Stromal cell of bone marrow (primary cell): ENCODE results near the gene FASN.
A peak's percentile ranks its signal among the peaks of the same experiment; 100 is the strongest.
"Not testable (repeated sequence)": the region's sequence is repeated elsewhere in the genome, so short reads cannot be mapped to it uniquely, and the experiment has no call there.

ENCODE experiments used
- DNase-seq: peaks from one replicate; pipeline ENCODE4 v3.0.0-alpha.2; 2012; ENCODE audit warnings: low read depth

The FASN gene

DNA sequence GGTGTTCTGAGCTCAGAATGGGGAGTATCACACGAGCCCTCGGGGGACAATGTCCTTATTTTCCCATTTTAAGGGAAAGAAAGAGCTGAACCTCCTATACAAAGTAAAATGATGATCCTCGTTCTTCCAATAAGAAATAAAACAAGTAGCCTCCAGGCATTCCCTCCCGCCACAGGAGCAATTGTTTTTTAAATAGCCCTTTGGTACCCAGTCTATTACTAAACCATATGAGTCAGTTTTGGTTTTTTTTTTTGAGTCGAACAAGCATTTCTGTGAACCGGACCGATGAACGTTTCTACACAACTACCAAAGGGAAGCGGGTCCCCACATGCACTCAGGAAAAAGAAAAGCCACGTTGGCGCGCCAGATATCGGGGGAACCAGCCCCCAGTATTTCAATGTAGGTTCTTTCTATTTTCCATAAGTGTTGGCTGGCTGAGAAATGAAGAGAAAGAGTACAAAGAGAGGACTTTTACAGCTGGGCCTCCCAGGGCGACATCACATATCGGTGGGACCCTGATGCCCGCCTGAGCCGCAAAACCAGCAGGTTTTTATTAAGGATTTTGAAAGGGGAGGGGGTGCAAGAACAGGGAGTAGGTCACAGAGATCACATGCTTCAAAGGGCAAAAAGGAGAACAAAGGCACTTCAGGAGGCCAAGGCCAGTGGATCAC lies 56.8 kb downstream of the FASN start:
- DNase-seq = no peak

DNA sequence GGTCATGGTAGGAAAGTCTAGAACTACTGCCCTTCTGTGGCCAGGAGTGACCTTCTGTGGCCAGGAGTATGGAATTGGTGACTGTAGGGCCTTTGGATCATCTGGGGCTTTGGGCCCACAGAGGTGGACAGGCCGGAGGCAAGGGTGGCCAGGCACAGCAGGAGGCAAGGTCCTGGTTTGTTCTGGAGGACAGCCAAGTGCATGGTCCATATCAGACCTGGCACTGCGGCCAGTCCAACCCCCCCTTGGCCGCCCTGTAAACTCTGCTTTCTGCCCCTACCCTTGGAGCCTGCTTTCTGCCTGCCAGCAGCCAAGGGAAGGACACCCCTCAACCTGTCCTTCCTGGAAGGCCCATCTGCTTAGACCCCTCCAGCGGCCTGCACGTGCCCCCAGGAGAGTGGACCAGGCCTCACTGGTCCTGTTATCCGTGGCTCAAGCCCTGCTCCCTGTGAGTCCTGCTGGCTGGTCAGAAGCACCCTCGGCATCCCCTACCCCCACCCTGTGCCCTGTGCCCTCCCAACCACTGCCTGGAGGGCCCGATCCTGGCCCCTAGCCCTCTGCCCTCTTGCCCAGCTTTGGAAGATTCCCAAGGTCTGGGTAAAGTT lies 58.2 kb downstream of the FASN start:
- no peak for DNase-seq

DNA sequence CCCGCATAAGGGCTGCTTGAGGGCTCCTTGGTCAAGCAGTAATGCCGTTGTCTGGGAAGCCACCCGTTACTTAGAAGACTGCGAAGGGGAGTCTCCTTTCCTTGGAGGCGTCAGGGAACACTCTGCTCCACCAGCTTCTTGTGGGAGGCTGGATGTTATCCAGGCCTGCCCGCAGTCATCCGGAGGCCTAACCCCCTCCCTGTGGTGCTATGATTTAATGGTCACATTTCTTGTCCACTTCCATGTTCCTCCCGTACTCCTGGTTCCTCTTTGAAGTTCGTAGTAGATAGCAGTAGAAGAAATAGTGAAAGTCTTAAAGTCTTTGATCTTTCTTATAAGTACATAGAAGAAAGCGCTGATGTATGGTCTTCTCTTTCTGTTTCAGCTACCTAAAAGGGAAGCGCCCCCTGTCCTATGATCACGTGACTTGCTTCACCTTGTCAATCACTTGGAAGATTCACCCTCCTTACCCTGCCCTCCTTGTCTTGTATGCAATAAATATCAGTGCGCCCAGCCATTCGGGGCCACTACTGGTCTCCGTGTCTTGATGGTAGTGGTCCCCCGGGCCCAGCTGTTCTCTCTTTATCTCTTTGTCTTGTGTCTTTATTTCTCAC lies 59.1 kb downstream of the FASN start:
- DNase-seq = not testable (repeated sequence)

DNA sequence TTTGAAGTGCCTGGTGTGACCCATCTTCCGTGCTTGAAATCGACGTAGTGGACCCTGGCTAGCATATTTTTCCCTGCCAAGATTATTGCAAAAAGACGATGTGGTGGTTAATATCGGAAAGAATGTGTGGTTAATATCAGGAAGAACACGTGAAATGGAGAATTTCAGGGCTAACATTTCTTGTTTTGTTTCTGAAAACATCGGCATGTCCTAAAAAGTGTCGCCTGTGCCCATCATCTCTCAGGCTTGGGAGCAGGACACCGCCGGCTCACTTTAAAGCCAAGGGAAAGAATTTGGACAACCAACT lies 60.2 kb downstream of the FASN start:
- no peak for DNase-seq

DNA sequence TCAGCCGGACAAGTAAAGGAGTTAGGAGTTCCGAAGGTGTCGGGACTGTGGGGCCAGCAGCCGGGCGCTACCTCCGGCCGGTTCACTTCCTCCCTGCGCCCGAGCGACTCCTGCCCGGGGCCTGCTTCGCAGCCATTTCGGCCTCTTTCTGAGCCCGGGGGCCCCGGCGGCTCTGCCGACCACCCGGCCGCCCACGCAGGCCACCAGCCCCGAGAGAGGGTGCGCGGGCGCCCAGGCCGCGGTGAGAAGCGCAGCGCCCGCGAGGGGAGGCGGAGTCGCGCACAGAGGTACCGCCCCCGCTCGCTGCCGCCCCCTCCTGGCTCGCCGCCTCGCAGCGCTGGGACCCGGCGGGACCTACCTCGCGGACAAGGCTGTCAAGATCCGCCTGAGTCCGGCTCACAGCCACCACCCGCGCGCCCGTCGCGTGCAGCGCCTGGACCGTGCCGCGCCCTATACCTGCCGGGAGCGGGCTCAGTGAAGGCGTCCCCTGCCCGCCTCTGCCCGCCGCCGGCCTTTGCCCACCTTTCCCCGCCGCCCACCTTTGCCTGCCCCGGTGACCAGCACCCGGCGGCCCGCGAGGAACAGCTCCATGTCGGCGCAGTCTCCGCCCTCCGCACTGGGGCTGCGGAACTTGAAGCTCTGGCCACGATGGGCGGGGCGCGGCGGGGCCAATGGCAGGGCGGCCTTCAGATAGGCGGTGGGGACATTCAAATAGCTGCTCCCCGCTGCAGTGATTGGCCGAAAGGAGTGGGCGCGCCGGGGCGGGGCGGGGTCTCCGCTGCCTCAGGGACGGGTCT lies 60.7 kb downstream of the FASN start, which contains the start of gene DCXR:
DCXR (minus strand) TSS at position 606 of the 797 bp plus-strand sequence; CDS start at position 591, 15 bp downstream.
- peak; percentile 89 for DNase-seq

DNA sequence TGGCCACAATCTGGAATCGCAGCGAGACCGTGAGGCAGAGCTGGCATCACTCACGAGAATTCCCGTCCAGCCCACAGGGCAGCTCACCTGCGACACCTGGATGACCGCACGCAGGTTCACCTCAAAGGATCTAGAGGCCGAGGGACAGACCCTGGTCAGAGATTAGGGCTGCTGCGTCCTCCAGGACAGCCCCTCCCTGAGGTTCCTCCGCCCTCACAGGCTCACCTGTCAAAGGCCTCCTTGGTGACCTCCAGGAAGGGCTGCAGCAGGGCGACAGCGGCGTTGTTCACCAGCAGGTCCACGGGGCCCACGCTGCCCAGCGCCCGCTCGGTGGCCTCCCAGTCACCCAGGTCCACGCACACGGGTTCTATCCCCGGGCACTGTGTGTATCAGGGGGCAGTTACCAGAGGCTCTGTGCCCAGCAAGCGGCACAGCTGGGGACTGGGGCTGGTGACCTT lies 61.4 kb downstream of the FASN start:
- no peak for DNase-seq

DNA sequence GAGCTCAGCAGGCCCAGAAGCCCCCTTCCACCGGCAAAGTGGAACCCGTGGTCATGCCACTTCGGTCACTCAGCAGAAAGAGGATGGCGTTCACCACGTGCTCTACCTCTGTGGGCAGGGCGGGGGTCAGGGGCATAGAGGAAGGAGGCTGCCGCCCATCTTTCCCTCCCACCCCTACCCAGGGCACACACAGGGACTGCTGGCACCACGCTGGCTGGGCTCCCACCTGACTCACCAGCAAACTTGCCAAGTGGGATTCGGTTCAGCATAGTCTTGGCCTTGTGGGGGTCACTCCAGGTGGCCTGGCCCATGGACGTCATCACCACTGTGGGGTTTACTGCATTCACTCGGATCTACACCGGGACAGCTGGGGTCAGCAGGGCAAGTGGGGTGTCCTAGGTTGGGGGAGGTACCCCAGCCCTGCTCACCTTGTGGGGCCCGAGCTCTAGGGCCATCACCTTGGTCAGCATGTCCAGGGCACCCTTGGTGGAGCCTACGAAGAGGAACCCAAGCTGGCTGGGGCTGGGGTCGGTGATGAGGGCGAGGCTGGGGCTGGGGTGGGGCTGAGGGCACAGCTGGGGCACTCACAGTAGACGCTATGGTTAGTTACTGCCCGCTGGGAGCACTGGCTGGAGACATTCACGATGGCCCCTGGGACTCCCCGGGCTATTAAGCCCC lies 61.9 kb downstream of the FASN start:
- no peak for DNase-seq

DNA sequence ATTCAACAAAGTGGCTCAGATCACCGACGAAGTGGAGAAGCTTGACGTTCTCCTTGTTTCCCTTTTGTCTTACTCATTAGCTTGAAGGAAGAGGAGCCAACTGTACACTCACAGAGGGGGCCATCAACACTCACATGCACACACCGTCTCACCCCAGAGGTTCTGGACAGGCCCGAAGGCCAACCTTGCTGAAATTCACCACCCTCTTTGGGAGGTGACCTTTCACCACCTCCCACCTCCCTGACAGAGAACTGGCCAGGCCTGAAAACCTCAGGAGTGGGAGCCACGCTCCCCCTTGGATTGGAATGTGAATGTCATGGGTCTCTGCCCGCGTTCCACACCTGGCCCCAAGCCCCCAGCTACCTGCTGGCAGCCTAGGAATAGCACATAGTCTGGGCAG lies 62.5 kb downstream of the FASN start:
- no peak for DNase-seq

DNA sequence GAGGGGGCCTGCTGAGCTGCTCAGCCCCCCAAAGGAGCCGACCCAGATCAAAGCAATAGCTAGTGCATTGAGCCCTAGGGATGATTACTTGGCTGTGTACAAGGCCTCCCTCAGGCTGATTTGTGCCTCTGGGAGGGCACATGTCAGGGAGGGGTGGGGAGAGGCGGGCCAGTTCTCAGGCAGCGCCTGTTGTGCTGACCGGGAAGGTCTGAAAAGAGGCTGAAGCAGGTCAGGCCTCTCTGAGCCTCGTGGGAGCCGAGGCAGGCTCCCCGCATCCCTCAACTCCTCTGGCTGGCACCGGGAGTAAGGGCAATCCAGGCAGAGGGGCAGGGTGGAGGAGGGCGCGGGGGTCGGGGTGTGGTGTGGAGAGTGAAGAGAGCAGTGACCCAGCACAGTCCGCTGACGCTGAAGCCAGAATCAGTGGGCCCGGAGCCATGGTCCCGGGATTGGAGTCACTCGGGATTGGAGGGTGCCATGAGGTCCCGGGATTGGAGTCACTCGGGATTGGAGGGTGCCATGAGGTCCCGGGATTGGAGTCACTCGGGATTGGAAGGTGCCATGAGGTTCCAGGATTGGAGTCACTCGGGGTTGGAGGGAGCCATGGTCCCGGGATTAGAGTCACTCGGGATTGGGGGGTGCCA lies 63.5 kb downstream of the FASN start:
- no peak for DNase-seq

DNA sequence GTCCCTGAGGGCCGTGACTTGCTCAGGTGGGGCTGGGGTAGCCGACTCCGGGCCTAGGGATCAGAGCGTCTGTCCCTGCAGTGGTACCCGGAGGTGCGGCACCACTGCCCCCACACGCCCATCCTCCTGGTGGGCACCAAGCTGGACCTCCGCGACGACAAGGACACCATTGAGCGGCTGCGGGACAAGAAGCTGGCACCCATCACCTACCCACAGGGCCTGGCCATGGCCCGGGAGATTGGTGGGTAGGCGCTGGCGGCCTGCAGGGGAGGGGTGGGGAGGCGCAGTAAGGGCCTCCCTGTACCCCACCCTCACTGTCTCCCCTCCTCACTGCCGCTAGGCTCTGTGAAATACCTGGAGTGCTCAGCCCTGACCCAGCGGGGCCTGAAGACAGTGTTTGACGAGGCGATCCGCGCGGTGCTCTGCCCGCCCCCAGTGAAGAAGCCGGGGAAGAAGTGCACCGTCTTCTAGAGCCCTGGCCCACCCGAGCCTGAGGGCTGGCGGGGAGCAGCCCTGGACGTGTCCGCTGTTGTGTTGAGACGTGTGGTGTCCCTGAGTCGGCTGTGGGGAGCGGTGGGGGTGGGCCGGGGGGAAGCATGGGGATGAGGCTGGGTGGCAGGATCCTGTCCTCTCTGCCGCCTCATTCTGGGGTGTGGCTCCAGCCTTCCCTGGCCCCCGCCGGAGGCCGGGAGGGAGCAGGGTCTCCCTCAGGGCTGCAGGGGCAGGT lies 64.5 kb downstream of the FASN start:
- no peak for DNase-seq

DNA sequence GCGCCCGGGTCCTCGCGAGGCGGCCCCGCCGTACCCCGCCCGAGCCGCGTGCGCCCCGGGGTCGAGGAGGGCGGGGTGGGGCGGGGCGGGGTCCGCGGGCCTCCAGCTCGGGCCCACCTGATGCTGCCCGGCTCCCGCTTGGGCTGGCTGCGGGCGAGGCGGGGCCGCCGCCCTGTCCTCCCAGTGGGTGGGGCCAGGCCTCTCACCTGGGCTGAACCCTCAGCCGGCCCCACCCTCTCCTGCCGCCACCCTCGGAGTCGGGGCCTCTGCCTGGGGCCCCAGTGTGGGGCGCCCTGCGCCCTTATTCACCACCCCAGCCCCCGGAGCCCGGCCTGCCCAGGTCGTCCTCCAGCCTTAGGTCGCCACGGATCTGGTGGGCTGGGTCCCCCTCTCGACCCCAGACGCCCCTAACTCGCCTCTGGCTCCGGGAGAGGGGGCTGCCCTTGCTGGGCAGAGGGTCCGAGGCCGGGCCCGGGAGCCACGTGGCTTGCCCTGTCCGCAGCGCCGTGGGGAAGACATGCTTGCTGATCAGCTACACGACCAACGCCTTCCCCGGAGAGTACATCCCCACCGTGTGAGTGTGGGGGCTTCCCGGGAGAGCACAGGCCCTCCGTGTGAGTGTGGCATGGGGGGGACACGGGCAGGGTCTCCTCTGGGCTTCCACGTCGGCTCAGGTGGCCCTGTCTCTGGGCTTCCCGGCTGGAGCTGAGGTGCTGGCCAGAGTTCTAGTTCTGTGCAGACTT lies 66.0 kb downstream of the FASN start:
- no peak for DNase-seq

DNA sequence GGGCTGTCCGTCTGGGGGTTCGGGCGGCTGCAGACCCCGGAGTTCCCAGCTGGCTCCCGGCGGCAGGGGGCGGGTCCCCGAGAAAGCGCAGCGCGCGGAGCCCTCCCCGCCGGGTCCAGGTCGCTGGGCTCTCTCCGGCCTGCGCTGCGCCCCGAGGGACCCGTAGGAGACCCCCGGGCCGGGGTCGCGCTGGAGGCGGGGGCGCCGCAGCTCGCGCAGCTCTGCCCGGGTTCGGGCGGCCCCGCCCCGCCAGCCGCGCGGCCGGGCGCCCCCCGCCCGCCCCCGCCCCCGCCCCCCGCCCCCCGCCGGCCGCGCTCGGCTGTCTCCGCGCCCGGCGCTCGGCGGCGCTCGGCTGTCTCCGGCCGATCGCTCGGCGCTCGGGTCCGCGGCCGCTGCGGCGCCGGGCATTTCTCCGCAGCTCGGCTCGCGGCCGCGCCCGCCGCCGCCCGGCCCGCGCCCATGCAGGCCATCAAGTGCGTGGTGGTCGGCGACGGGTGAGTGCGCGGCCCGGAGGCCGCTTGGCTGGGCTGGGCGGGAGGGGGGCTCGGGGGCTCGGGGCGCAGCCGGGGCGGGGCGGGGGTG lies 66.6 kb downstream of the FASN start, which contains the start of gene RAC3:
RAC3 (plus strand) TSS at position 376 of the 582 bp plus-strand sequence; CDS start at position 460, 84 bp downstream.
- DNase-seq = no peak

DNA sequence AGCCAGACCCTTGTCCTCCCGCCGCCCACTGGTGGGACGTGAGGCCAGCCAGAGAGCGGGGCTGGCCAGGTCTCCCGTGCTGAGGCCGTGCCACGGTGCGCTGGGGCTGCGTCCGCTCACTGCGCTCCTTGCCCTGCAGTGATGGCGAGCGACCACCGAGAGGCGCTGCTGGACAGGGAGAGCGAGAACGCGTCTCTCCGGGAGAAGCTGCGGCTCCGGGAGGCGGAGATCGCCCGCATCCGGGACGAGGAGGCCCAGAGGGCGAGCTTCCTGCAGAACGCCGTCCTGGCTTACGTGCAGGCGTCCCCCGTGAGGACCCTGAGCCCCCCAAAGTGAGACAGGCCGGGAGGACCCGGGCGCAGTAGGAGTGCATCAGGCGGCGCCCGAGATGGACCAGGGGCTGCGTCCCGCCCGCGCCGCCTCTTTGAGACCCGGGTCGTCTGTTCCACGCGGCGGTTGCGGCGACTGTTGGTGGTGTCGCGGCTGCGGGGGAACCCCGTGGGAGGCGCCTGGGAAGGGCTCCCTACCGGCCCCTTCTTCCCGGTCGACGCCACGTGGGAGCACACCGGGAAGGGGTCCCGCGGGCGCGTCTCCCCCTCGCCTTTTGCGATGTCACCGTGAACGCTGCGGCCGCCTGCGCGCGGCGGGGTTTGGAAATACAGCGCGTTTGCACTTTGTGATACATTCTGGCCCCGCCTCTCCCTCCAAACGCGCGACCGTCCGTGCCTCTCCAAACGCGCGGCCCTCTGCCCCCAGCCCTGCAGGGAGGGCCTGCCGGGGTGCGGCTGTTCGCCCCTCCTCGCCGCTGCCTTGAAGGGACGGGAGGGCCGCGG lies 67.3 kb downstream of the FASN start:
- DNase-seq = peak; percentile 47

DNA sequence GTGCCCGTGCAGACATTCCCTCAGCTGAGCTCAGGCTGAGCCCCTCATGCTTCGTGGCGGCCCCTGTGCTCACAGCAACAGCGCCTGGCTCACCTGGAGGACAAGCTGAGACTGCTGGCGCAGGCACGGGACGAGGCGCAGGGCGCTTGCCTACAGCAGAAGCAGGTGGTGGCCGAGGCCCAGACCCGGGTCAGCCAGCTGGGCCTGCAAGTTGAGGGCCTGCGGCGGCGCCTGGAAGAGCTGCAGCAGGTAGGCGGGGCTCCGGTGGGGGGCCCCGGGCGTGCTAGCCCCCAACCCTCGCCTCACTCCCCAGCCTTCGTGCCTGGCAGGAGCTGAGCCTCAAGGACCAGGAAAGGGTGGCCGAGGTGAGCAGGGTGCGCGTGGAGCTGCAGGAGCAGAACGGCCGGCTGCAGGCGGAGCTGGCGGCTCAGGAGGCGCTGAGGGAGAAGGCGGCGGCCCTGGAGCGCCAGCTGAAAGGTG lies 68.0 kb downstream of the FASN start:
- DNase-seq = no peak

DNA sequence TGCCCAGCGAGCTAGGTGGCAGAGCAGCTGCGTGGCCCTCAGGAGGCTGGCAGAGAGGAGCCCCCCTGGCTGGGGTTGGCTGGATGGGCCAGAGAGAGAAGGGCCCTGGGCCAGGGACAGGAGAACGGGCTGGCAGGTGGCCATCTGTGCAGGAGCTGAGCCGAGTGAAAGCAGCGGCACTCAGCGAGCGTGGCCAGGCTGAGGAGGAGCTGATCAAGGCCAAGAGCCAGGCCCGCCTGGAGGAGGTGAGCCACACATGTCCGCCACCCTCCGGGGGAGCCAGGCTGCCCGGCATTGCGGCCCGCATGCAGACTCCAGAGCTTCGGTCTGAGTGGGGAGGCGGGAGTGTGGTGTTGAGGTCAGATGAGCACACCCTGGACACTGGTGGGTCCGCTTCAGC lies 68.6 kb downstream of the FASN start:
- DNase-seq = no peak

DNA sequence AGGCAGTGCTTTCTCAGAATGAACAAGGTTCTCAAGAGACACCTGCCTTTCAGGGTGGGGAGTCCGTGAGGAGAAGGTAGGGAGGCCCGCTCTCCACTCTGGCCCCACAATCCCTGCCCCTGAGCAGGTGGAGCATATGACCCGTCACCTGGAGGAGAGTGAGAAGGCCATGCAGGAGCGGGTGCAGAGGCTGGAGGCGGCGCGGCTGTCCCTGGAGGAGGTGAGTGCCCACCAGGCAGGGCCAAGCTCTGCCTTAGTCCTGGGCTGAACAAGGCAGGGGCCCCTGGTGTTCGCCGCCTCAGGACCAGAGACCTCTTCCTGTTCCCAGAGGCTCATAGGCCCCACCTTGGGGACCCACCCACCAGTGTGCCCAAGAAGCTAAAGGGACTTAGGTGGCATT lies 69.1 kb downstream of the FASN start:
- no peak for DNase-seq
